Naive thymus-derived CD4-positive, alpha-beta T cell (primary cell): ENCODE results near the gene SCYL1. TPM values are rescaled to one million over a fixed set of nuclear protein-coding genes. Genes with fewer than 3 reads are reported as not detected.

Experiments used
- ATAC-seq: fragments of 150-1000 bp; cut with Tn5 transposase; 2 replicates; pipeline ENCODE4 v1.10.0; 2021; ENCODE audit warnings: mild to moderate bottlenecking, moderate library complexity
- CTCF ChIA-PET: fragments of 350-600 bp; sonication (Branson Sonifier 250); formaldehyde crosslinking; loops from one replicate; lab custom pipeline; 2021; ENCODE audit warnings: antibody characterized with exemption; lab: Charles Lee
- POLR2A ChIA-PET: fragments of 350-600 bp; sonication (Branson Sonifier 250); formaldehyde crosslinking; loops from one replicate; lab custom pipeline; 2021; ENCODE audit warnings: antibody characterized with exemption, inconsistent platforms; lab: Charles Lee
- DNase-seq, 9 donors: peaks; one replicate each; pipeline versions ENCODE4 v3.0.0 to v3.0.0-alpha.2; 2020 to 2022; ENCODE audit warnings: mixed read lengths in 1 of 9
- H3K27ac ChIP-seq: one replicate; pipeline ENCODE4 v1.7.0; 2013; ENCODE audit warnings: mild to moderate bottlenecking, low read depth, low read length, moderate library complexity
- H3K27me3 ChIP-seq, 2 donors: one replicate each; pipeline ENCODE4 v1.7.0; 2013; ENCODE audit warnings: low read length in 2 of 2, mild to moderate bottlenecking in 2 of 2, moderate library complexity in 2 of 2; ENCODE audit not compliant: control insufficient read depth in 2 of 2, insufficient read depth in 2 of 2
- H3K36me3 ChIP-seq, 3 experiments: 1 replicate in 2 of 3; 2 replicates in 1 of 3; pipeline ENCODE4 v1.7.0; 2013; ENCODE audit warnings: low read length in 3 of 3, mild to moderate bottlenecking in 3 of 3, moderate library complexity in 1 of 3; ENCODE audit not compliant: insufficient read depth in 3 of 3, control insufficient read depth in 2 of 3
- H3K4me1 ChIP-seq, 2 donors: one replicate each; pipeline ENCODE4 v1.7.0; 2013; ENCODE audit warnings: low read length in 2 of 2, mild to moderate bottlenecking in 2 of 2, moderate library complexity in 1 of 2; ENCODE audit not compliant: control insufficient read depth in 2 of 2, insufficient read depth in 2 of 2
- H3K4me3 ChIP-seq: 2 replicates; pipeline ENCODE4 v1.7.0; 2013; ENCODE audit warnings: mild to moderate bottlenecking, low read length
- H3K9me3 ChIP-seq, 3 experiments: 1 replicate in 2 of 3; 2 replicates in 1 of 3; pipeline ENCODE4 v1.7.0; 2013; ENCODE audit warnings: low read length in 3 of 3; ENCODE audit not compliant: control insufficient read depth in 2 of 3
- H3K27ac Mint-ChIP-seq, 9 donors: one replicate each; pipeline ENCODE4 v1.8.0; 2020 to 2022; ENCODE audit warnings: mixed read lengths in 9 of 9, mild to moderate bottlenecking in 8 of 9, moderate library complexity in 5 of 9, inconsistent platforms in 2 of 9
- H3K27me3 Mint-ChIP-seq, 5 donors: one replicate each; pipeline ENCODE4 v1.8.0; 2021 to 2022; ENCODE audit warnings: mixed read lengths in 5 of 5, mild to moderate bottlenecking in 1 of 5
- H3K36me3 Mint-ChIP-seq, 5 donors: one replicate each; pipeline ENCODE4 v1.8.0; 2020 to 2022; ENCODE audit warnings: mixed read lengths in 5 of 5, mild to moderate bottlenecking in 3 of 5, inconsistent platforms in 1 of 5
- H3K4me1 Mint-ChIP-seq, 7 donors: one replicate each; pipeline ENCODE4 v1.8.0; 2020 to 2022; ENCODE audit warnings: mixed read lengths in 7 of 7, mild to moderate bottlenecking in 3 of 7, inconsistent platforms in 1 of 7
- H3K4me3 Mint-ChIP-seq, 10 donors: one replicate each; pipeline ENCODE4 v1.8.0; 2020 to 2022; ENCODE audit warnings: mild to moderate bottlenecking in 10 of 10, mixed read lengths in 10 of 10, moderate library complexity in 6 of 10, inconsistent platforms in 2 of 10
- H3K9me3 Mint-ChIP-seq, 11 donors: one replicate each; pipeline ENCODE4 v1.8.0; 2020 to 2022; ENCODE audit warnings: mixed read lengths in 11 of 11, mild to moderate bottlenecking in 4 of 11, inconsistent platforms in 1 of 11, moderate library complexity in 1 of 11
- intact Hi-C, 2 donors: fragments of 100-400 bp; cut with micrococcal nuclease; formaldehyde crosslinking; loops; one replicate each; pipeline ENCODE4 v1.15.1; 2023
- polyA plus RNA-seq, 2 donors: library from polyadenylated mRNA; unstranded; fragments of 300-500 nt; fragmentation: Illumina TruSeq; gene quantifications; one replicate each; pipeline ENCODE4 v1.2.3, GENCODE V29; 2021
- total RNA-seq, 6 experiments: library from RNA in 5 of 6; stranded (reverse) in 5 of 6; gene quantifications; 1 replicate in 5 of 6; 2 replicates in 1 of 6; pipeline ENCODE4 v1.2.3 and lab custom pipeline; 2021 to 2026

SCYL1 gene
- total and polyA plus RNA-seq, 7 experiments from 2014 or later, result 27.0 to 79.8 (median 69.1) TPM

DNA sequence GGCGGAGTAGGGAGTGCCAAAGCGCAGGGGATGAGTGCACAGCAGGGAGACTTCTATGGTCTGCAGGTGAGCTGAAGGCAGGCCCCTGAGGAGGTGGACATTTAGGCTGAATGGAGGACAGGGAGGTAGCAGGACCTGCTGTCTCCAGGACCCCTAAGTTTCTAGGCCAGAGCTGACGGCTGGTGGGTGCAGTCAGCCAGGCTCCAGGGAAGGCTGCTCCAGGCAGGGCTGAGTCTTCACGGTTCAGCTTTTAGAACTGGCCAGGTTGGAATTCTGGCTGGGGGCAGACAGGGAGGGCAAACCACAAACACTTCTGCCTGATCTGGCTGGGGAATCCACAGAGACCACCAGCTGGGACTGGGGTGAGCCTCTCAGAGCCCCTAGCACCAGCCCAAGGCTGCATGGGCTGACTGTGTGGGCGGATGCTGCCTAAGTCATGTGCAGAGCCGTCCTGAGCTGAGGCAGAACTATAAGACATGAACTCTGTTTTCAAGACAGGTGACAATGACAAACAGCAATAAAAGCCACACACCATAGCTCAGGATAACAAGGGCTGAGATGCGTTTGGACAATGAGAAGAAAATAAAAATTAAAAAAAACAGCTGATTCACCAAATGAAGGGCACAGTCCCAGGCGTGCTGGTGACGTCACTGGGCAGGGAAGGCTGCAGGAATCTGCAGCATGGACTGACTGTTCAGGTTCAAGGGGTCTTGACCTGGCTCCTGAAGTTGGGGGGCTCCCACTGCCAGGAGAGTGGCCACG is 36.4 kb upstream of the SCYL1 start:
- H3K27ac ChIP-seq, result no peak overlapping the region
- peaks cover 0 to 9% of the 10 kb centered on the region in 2 donors for H3K4me1 ChIP-seq
- peak overlapping the region in 4 of 9 donors; percentile 44 to 88 (median 56) for H3K27ac Mint-ChIP-seq
- no peaks in the 10 kb centered on the region for H3K36me3 ChIP-seq
- no peak overlapping the region for H3K4me3 ChIP-seq
- peaks cover 0 to 1% (median 0%) of the 10 kb centered on the region in 5 donors for H3K36me3 Mint-ChIP-seq
- no peaks in the 10 kb centered on the region for H3K9me3 Mint-ChIP-seq
- intact Hi-C loops, result no loop called here
- H3K4me1 Mint-ChIP-seq, result peaks cover 19 to 44% (median 25%) of the 10 kb centered on the region in 7 donors
- DNase-seq (no peak), ATAC-seq (no peak)
- H3K27me3 ChIP-seq, result no peaks in the 10 kb centered on the region
- no peaks in the 10 kb centered on the region for H3K27me3 Mint-ChIP-seq
- H3K4me3 Mint-ChIP-seq, result peak overlapping the region in 6 of 10 donors; percentile 34 to 63 (median 42)
- ChIA-PET POLR2A (interaction anchor here (0.6 to 27.5 kb wide), 7 partner anchors 10 to 226 kb away, joined by 3 to 2591 read pairs (median 10); partner anchors contain the start of genes MALAT1, NEAT1, POLA2 and SLC25A45), CTCF (interaction anchor here (0.7 to 1.1 kb wide), 5 partner anchors 9 to 159 kb away, joined by 3 to 5 read pairs (median 3); no protein-coding TSS in a partner anchor)
- no peaks in the 10 kb centered on the region for H3K9me3 ChIP-seq

- no peaks in the 10 kb centered on the region for H3K9me3 ChIP-seq
- H3K27me3 ChIP-seq, result no peaks in the 10 kb centered on the region
- intact Hi-C loops, result no loop called here
- H3K36me3 Mint-ChIP-seq, result peaks cover 0 to 1% (median 0%) of the 10 kb centered on the region in 5 donors
- ChIA-PET CTCF (interaction anchor here (0.7 to 1.1 kb wide), 3 partner anchors 11 to 160 kb away, joined by 3 to 5 read pairs (median 3); no protein-coding TSS in a partner anchor), POLR2A (interaction anchor here (0.6 to 27.5 kb wide), 9 partner anchors 11 to 384 kb away, joined by 3 to 2591 read pairs (median 5); partner anchors contain the start of genes MALAT1, NEAT1, POLA2 and SLC25A45)
- no peak for ATAC-seq
- no peak for DNase-seq
- no peaks in the 10 kb centered on the region for H3K9me3 Mint-ChIP-seq
- H3K27ac Mint-ChIP-seq, result peak overlapping the region in 1 of 9 donors; percentile 44
- peaks cover 0 to 9% of the 10 kb centered on the region in 2 donors for H3K4me1 ChIP-seq
- no peak overlapping the region for H3K4me3 ChIP-seq
- no peak overlapping the region for H3K27ac ChIP-seq
- H3K27me3 Mint-ChIP-seq, result no peaks in the 10 kb centered on the region
- no peaks in the 10 kb centered on the region for H3K36me3 ChIP-seq
- H3K4me1 Mint-ChIP-seq, result peaks cover 19 to 51% (median 27%) of the 10 kb centered on the region in 7 donors
- peak overlapping the region in 1 of 10 donors; percentile 56 for H3K4me3 Mint-ChIP-seq
Measured at GRCh38 chr11:65489035-65489705, 35.7 kb upstream of the SCYL1 start.

GRCh38 chr11:65489706-65490320 is 35.1 kb upstream of the SCYL1 start:
- H3K27me3 ChIP-seq, result no peaks in the 10 kb centered on the region
- ATAC-seq (no peak), DNase-seq (no peak)
- H3K4me3 Mint-ChIP-seq, result no peak overlapping the region
- peaks cover 0 to 1% (median 0%) of the 10 kb centered on the region in 5 donors for H3K36me3 Mint-ChIP-seq
- peaks cover 0 to 9% of the 10 kb centered on the region in 2 donors for H3K4me1 ChIP-seq
- intact Hi-C loops, result loop anchor here in 1 of 2 donors (10.0 kb wide), 1 partner anchor 795 kb away; the partner anchor contains the start of gene YIF1A
- POLR2A ChIA-PET, result interaction anchor here (0.6 to 27.5 kb wide), 8 partner anchors 12 to 385 kb away, joined by 3 to 2591 read pairs (median 6); partner anchors contain the start of genes MALAT1 and NEAT1
- H3K27me3 Mint-ChIP-seq, result no peaks in the 10 kb centered on the region
- no peaks in the 10 kb centered on the region for H3K9me3 ChIP-seq
- H3K4me1 Mint-ChIP-seq, result peaks cover 20 to 58% (median 30%) of the 10 kb centered on the region in 7 donors
- H3K9me3 Mint-ChIP-seq, result no peaks in the 10 kb centered on the region
- CTCF ChIA-PET, result interaction anchor here (0.7 kb wide), 1 partner anchor 12 kb away, joined by 3 read pairs; no protein-coding TSS in a partner anchor
- H3K36me3 ChIP-seq, result no peaks in the 10 kb centered on the region
- peak overlapping the region in 2 of 9 donors; percentile 50 to 73 for H3K27ac Mint-ChIP-seq
- no peak overlapping the region for H3K4me3 ChIP-seq
- H3K27ac ChIP-seq, result no peak overlapping the region

DNA sequence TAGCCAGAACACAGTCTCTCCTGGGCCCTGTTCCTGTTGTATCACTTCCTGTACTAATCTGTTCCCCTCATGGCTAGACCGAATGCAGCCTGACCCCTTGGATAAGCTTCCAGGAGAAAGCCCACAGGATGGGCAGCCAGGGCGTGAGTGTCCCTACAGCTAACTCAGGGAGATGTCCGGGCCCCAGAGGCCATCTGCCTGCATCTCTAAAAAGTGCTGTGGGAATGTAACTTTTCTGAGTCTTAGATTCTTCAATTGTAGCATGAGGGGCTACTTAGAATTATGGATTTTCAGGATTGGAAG is 33.8 kb upstream of the SCYL1 start:
- ATAC-seq, result no peak
- Histone ChIP-seq H3K27me3 (no peaks in the 10 kb centered on the region), H3K4me3 (no peak overlapping the region), H3K9me3 (no peaks in the 10 kb centered on the region), H3K36me3 (no peaks in the 10 kb centered on the region), H3K27ac (no peak overlapping the region), H3K4me1 (peaks cover under 1 to 11% of the 10 kb centered on the region in 2 donors)
- intact Hi-C loops, result loop anchor here in 1 of 2 donors (10.0 kb wide), 1 partner anchor 794 kb away; the partner anchor contains the start of gene YIF1A
- POLR2A ChIA-PET, result interaction anchor here (7.6 to 27.5 kb wide), 3 partner anchors 13 to 71 kb away, joined by 122 to 2591 read pairs (median 702); partner anchors contain the start of genes MALAT1 and NEAT1
- CTCF ChIA-PET, result interaction anchor here (0.6 kb wide), 1 partner anchor 1804 kb away, joined by 4 read pairs; no protein-coding TSS in a partner anchor
- Mint-ChIP-seq H3K4me1 (peaks cover 20 to 59% (median 31%) of the 10 kb centered on the region in 7 donors), H3K36me3 (peaks cover 0 to 1% (median 0%) of the 10 kb centered on the region in 5 donors), H3K27ac (peak overlapping the region in 1 of 9 donors; percentile 38), H3K27me3 (no peaks in the 10 kb centered on the region), H3K9me3 (no peaks in the 10 kb centered on the region), H3K4me3 (peak overlapping the region in 2 of 10 donors; percentile 12 to 21)
- no peak for DNase-seq

- H3K4me3 ChIP-seq, result no peak overlapping the region
- H3K9me3 ChIP-seq, result no peaks in the 10 kb centered on the region
- no peaks in the 10 kb centered on the region for H3K9me3 Mint-ChIP-seq
- no peaks in the 10 kb centered on the region for H3K27me3 Mint-ChIP-seq
- no peaks in the 10 kb centered on the region for H3K36me3 ChIP-seq
- peak; percentile 42 for ATAC-seq
- peak overlapping the region in 4 of 9 donors; percentile 17 to 91 (median 82) for H3K27ac Mint-ChIP-seq
- DNase-seq, result no peak
- no peak overlapping the region for H3K27ac ChIP-seq
- H3K4me1 ChIP-seq, result peaks cover 7 to 18% of the 10 kb centered on the region in 2 donors
- peaks cover 27 to 66% (median 38%) of the 10 kb centered on the region in 7 donors for H3K4me1 Mint-ChIP-seq
- no peak overlapping the region for H3K4me3 Mint-ChIP-seq
- intact Hi-C loops, result loop anchor here in 1 of 2 donors (10.0 kb wide), 1 partner anchor 793 kb away; the partner anchor contains the start of gene YIF1A
- CTCF ChIA-PET, result no interaction called here
- POLR2A ChIA-PET, result interaction anchor here (0.6 to 27.5 kb wide), 8 partner anchors 9 to 500 kb away, joined by 3 to 2591 read pairs (median 6); partner anchors contain the start of genes MALAT1 and NEAT1
- H3K27me3 ChIP-seq, result no peaks in the 10 kb centered on the region
- H3K36me3 Mint-ChIP-seq, result peaks cover 0 to 1% (median 0%) of the 10 kb centered on the region in 5 donors
Measured at GRCh38 chr11:65491614-65492386, 33.1 kb upstream of the SCYL1 start.
